Thymus (tissue), 11 donors: ENCODE measurements around the gene CYB5A. TPM values are rescaled to one million over a fixed set of nuclear protein-coding genes. Genes with fewer than 3 reads are reported as not detected.

Source experiments
- DNase-seq, 9 donors: peaks; one replicate each; pipeline ENCODE4 v3.0.0-alpha.2; 2013; ENCODE audit warnings: low spot score in 9 of 9, low read depth in 6 of 9, missing footprints in 1 of 9
- H3K27ac ChIP-seq, 2 donors: one replicate each; pipeline ENCODE4 v1.5.1; 2013; ENCODE audit warnings: control low read depth in 1 of 2, low read depth in 1 of 2, low read length in 1 of 2, mild to moderate bottlenecking in 1 of 2, moderate library complexity in 1 of 2
- H3K27me3 ChIP-seq, 2 donors: one replicate each; pipeline ENCODE4 v1.5.1; 2013; ENCODE audit warnings: low read length in 1 of 2; ENCODE audit not compliant: control insufficient read depth in 2 of 2, insufficient read depth in 1 of 2
- H3K36me3 ChIP-seq, 2 donors: one replicate each; pipeline ENCODE4 v1.5.1; 2013; ENCODE audit warnings: low read length in 1 of 2, mild to moderate bottlenecking in 1 of 2, moderate library complexity in 1 of 2; ENCODE audit not compliant: control insufficient read depth in 2 of 2, insufficient read depth in 2 of 2
- H3K4me1 ChIP-seq, 2 donors: one replicate each; pipeline ENCODE4 v1.5.1; 2013; ENCODE audit warnings: low read length in 2 of 2; ENCODE audit not compliant: control insufficient read depth in 2 of 2, insufficient read depth in 2 of 2
- H3K4me3 ChIP-seq, 2 donors: one replicate each; pipeline ENCODE4 v1.5.1; 2013; ENCODE audit warnings: low read length in 2 of 2, control low read depth in 1 of 2, mild to moderate bottlenecking in 1 of 2
- H3K9me3 ChIP-seq, 2 donors: one replicate each; pipeline ENCODE4 v1.5.1; 2013; ENCODE audit warnings: low read length in 1 of 2, mild to moderate bottlenecking in 1 of 2; ENCODE audit not compliant: control insufficient read depth in 2 of 2, insufficient read depth in 1 of 2
- WGBS: extraction: QIAGEN DNeasy Blood & Tissue Kit; methylation state at CpG from one replicate; pipeline ENCODE4 v1.1.7; 2013; 5-methylcytosine and 5-hydroxymethylcytosine counted together
- polyA plus RNA-seq: library from polyadenylated mRNA; stranded (reverse); fragments of 200-250 nt; gene quantifications from one replicate; pipeline ENCODE4 v1.2.3, GENCODE V29; 2013
- total RNA-seq: library from RNA; stranded (reverse); fragments of 120-200 nt; gene quantifications from one replicate; pipeline ENCODE4 v1.2.4, GENCODE V29; 2013
- donor health status: healthy.

Gene CYB5A
- total and polyA plus RNA-seq, 2 donors: 52.9 to 86.2 TPM

- Histone ChIP-seq H3K27me3 (no peaks in the 10 kb centered on the region), H3K4me1 (no peaks in the 10 kb centered on the region), H3K9me3 (no peaks in the 10 kb centered on the region), H3K36me3 (peaks cover 0 to 2% of the 10 kb centered on the region in 2 donors), H3K27ac (no peak overlapping the region), H3K4me3 (no peak overlapping the region)
- 96% methylated on average over 12 of the region's 12 CpGs for WGBS
- DNase-seq: no peak
Observed at GRCh38 chr18:74250131-74250530, 41.6 kb downstream of the CYB5A start.

GRCh38 chr18:74249181-74249968 lies 42.4 kb downstream of the CYB5A start:
- H3K36me3 ChIP-seq: peaks cover 0 to 2% of the 10 kb centered on the region in 2 donors
- WGBS: 97% methylated on average over 11 of the region's 11 CpGs
- DNase-seq: no peak
- no peaks in the 10 kb centered on the region for H3K4me1 ChIP-seq
- no peaks in the 10 kb centered on the region for H3K9me3 ChIP-seq
- H3K27ac ChIP-seq: no peak overlapping the region
- H3K27me3 ChIP-seq: no peaks in the 10 kb centered on the region
- H3K4me3 ChIP-seq: no peak overlapping the region

GRCh38 chr18:74248595-74248994 lies 43.2 kb downstream of the CYB5A start:
- peak in 2 of 9 donors; percentile 13 to 21 for DNase-seq
- 67% methylated on average over 4 of the region's 4 CpGs for WGBS
- Histone ChIP-seq H3K4me3 (no peak overlapping the region), H3K4me1 (no peaks in the 10 kb centered on the region), H3K36me3 (peaks cover 0 to 2% of the 10 kb centered on the region in 2 donors), H3K27ac (no peak overlapping the region), H3K27me3 (no peaks in the 10 kb centered on the region), H3K9me3 (no peaks in the 10 kb centered on the region)

GRCh38 chr18:74248189-74248588 lies 43.6 kb downstream of the CYB5A start:
- H3K27ac ChIP-seq: no peak overlapping the region
- H3K9me3 ChIP-seq: no peaks in the 10 kb centered on the region
- 96% methylated on average over 6 of the region's 6 CpGs for WGBS
- H3K27me3 ChIP-seq: no peaks in the 10 kb centered on the region
- peaks cover 0 to 2% of the 10 kb centered on the region in 2 donors for H3K36me3 ChIP-seq
- H3K4me1 ChIP-seq: no peaks in the 10 kb centered on the region
- no peak overlapping the region for H3K4me3 ChIP-seq
- no peak for DNase-seq

- H3K27me3 ChIP-seq: peaks cover 0 to 2% of the 10 kb centered on the region in 2 donors
- WGBS: 97% methylated on average over 2 of the region's 2 CpGs
Observed at GRCh38 chr18:74244554-74244953, 47.2 kb downstream of the CYB5A start.

GRCh38 chr18:74243127-74243526 lies 48.6 kb downstream of the CYB5A start:
- no peaks in the 10 kb centered on the region for H3K4me1 ChIP-seq
- no peak for DNase-seq
- peaks cover 0 to 2% of the 10 kb centered on the region in 2 donors for H3K27me3 ChIP-seq
- no peak overlapping the region for H3K27ac ChIP-seq
- 91% methylated on average over 4 of the region's 4 CpGs for WGBS
- H3K36me3 ChIP-seq: no peaks in the 10 kb centered on the region
- no peak overlapping the region for H3K4me3 ChIP-seq
- no peaks in the 10 kb centered on the region for H3K9me3 ChIP-seq

More at GRCh38 chr18:74244554-74244953, 47.2 kb downstream of the CYB5A start:
- H3K9me3 ChIP-seq: no peaks in the 10 kb centered on the region
- H3K36me3 ChIP-seq: no peaks in the 10 kb centered on the region
- no peaks in the 10 kb centered on the region for H3K4me1 ChIP-seq
- no peak overlapping the region for H3K4me3 ChIP-seq
- H3K27ac ChIP-seq: no peak overlapping the region
- no peak for DNase-seq

GRCh38 chr18:74242438-74243096 lies 49.2 kb downstream of the CYB5A start:
- H3K4me1 ChIP-seq: no peaks in the 10 kb centered on the region
- H3K27ac ChIP-seq: no peak overlapping the region
- WGBS: 90% methylated on average over 17 of the region's 17 CpGs
- DNase-seq: peak in 2 of 9 donors; percentile 6 to 27
- no peaks in the 10 kb centered on the region for H3K36me3 ChIP-seq
- no peak overlapping the region for H3K4me3 ChIP-seq
- no peaks in the 10 kb centered on the region for H3K9me3 ChIP-seq
- peaks cover 0 to 2% of the 10 kb centered on the region in 2 donors for H3K27me3 ChIP-seq

- WGBS: 89% methylated on average over 3 of the region's 3 CpGs
- no peak overlapping the region for H3K27ac ChIP-seq
- no peaks in the 10 kb centered on the region for H3K4me1 ChIP-seq
- no peak overlapping the region for H3K4me3 ChIP-seq
- DNase-seq: no peak
- H3K36me3 ChIP-seq: no peaks in the 10 kb centered on the region
- H3K9me3 ChIP-seq: no peaks in the 10 kb centered on the region
- peaks cover 0 to 2% of the 10 kb centered on the region in 2 donors for H3K27me3 ChIP-seq
Observed at GRCh38 chr18:74241970-74242369, 49.8 kb downstream of the CYB5A start.

GRCh38 chr18:74241426-74241825 lies 50.3 kb downstream of the CYB5A start:
- Histone ChIP-seq H3K27ac (no peak overlapping the region), H3K27me3 (peaks cover 0 to 2% of the 10 kb centered on the region in 2 donors), H3K9me3 (no peaks in the 10 kb centered on the region), H3K4me3 (no peak overlapping the region), H3K36me3 (no peaks in the 10 kb centered on the region), H3K4me1 (no peaks in the 10 kb centered on the region)
- 94% methylated on average over 4 of the region's 4 CpGs for WGBS
- DNase-seq: no peak
